ENCODE measurements around the gene CRY1.

GRCh38 chr12:106997916-106998315 lies 95.4 kb downstream of the CRY1 start:
- no peak for TF ChIP-seq CTCF (IDR thresholded peaks at IDR 0.05)
- TF ChIP-seq, protein P1, sequence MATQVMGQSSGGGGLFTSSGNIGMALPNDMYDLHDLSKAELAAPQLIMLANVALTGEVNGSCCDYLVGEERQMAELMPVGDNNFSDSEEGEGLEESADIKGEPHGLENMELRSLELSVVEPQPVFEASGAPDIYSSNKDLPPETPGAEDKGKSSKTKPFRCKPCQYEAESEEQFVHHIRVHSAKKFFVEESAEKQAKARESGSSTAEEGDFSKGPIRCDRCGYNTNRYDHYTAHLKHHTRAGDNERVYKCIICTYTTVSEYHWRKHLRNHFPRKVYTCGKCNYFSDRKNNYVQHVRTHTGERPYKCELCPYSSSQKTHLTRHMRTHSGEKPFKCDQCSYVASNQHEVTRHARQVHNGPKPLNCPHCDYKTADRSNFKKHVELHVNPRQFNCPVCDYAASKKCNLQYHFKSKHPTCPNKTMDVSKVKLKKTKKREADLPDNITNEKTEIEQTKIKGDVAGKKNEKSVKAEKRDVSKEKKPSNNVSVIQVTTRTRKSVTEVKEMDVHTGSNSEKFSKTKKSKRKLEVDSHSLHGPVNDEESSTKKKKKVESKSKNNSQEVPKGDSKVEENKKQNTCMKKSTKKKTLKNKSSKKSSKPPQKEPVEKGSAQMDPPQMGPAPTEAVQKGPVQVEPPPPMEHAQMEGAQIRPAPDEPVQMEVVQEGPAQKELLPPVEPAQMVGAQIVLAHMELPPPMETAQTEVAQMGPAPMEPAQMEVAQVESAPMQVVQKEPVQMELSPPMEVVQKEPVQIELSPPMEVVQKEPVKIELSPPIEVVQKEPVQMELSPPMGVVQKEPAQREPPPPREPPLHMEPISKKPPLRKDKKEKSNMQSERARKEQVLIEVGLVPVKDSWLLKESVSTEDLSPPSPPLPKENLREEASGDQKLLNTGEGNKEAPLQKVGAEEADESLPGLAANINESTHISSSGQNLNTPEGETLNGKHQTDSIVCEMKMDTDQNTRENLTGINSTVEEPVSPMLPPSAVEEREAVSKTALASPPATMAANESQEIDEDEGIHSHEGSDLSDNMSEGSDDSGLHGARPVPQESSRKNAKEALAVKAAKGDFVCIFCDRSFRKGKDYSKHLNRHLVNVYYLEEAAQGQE (IDR thresholded peaks at IDR 0.05; ENCODE audit: insufficient read depth in 1 of 2, low read depth in 2 of 2, low read length in 1 of 2), result no peak
